GM19025 (cell line): ENCODE data around the gene CREBBP.

Experiments
- ATAC-seq: cut with Tn5 transposase; IDR thresholded peaks from one replicate; pipeline ENCODE4 v1.9.1; 2021; ENCODE audit warnings: mild to moderate bottlenecking, low read depth, moderate library complexity; ENCODE audit not compliant: unreplicated experiment

Gene CREBBP

GRCh38 chr16:3800477-3801270 lies 79.8 kb downstream of the CREBBP start:
- ATAC-seq: no peak

DNA sequence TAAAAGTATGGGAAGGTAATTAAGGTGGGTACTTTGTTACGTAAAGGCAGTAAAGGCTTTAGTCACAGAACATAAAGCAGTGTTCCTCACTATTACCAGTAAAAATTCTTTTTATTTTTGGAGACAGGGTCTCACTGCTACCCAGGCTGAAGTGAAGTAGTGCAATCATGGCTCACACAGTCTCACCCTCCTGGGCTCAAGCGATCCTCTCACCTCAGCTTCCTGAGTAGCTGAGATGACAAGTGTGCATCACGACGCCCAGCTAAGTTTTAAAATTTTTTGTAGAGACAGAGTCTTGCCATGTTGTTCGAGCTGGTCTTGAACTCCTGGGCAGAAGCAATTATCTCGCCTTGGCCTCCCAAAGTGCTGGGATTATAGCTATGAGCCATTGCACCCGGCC lies 80.5 kb downstream of the CREBBP start:
- ATAC-seq: no peak

- ATAC-seq: no peak
Observed at GRCh38 chr16:3799354-3799753, 81.2 kb downstream of the CREBBP start.

GRCh38 chr16:3798838-3799237 lies 81.7 kb downstream of the CREBBP start:
- ATAC-seq: no peak

DNA sequence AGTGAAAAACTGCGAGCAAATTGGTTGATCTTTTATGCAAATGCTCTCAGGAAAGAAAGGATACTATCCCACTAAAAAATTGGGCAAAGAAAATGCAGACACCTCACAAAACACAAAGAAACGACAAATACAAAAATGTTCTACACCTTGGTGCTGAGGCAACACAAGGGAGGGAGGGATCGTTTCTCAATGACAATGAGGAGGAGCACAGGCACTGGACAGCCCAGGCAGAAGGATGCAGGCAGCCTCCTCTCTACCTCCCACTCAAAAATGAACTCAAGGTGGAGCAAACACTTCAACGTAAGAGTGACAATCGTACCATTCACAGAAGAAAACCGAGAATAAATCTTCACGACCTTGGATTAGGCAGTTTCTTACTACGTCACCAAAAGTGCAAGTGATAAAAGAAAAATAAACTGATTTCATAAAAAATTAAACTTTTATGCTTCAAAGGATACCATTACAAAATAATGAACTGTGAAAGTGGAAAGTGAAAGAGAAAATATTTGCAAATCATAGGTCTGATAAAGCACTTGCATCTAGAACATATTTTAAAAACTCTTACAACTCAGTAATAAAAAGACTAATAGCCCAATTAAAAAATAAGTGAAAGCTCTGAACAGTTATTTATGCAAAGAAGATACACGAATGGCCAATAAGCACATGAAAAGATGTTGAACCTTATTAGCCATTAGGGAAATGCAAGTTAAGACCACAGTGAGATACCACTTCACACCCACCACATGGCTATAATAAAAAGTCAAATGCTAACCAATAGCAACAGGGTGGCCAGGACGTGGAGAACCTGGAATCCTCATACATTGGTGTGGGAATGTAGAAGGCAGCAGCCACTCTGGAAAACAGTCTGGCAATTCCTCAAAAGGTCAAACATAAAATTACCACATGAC lies 82.4 kb downstream of the CREBBP start:
- no peak for ATAC-seq

GRCh38 chr16:3797473-3797872 lies 83.0 kb downstream of the CREBBP start:
- no peak for ATAC-seq

DNA sequence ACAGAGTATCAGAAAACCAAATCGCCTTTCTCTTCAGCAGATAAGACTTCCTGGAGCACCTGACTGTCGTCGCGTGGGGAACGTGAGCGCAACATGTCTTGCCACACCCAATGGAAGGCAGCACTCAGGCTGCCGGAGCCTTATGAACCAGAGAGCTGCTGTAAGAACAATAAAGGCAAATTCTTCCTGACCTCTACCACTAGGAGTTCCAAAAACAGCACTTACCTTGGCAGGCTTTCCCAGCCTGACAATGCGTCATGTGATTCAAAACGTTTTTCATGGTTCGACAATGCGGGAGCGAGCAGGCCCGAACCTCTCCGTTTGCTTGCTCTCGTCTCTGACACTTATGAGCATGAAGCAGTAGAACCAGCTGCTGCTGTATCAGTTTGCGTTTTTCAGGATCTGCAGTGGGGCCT lies 87.3 kb downstream of the CREBBP start:
- ATAC-seq: no peak

DNA sequence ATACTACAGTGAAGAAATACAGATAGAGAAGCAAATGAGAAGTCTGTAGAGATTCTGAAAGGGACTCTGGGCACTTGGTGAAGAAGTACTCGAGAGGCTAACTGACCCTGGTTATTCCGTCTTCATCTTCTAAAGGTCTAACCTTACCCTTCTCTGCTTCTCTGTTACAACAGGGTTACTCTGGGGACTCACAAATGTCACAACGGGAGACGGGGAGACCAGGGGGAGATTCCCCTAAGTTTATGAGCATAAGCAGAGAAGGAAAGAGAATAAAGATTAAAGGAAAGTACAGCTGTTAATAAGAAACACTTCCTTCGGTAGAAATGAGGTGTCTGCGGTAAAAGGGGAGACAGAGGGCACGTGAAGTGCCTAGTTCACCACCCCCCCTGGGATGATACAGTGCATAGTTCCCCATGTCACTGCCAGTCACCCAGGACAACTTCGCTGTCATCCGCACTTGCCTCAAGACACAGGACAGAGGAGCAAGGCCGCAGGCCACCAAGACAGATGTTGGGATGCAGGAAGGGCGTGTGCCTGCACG lies 88.0 kb downstream of the CREBBP start:
- ATAC-seq: no peak

GRCh38 chr16:3791701-3792100 lies 88.8 kb downstream of the CREBBP start:
- no peak for ATAC-seq

- ATAC-seq: no peak
Observed at GRCh38 chr16:3789375-3790099, 91.0 kb downstream of the CREBBP start.

DNA sequence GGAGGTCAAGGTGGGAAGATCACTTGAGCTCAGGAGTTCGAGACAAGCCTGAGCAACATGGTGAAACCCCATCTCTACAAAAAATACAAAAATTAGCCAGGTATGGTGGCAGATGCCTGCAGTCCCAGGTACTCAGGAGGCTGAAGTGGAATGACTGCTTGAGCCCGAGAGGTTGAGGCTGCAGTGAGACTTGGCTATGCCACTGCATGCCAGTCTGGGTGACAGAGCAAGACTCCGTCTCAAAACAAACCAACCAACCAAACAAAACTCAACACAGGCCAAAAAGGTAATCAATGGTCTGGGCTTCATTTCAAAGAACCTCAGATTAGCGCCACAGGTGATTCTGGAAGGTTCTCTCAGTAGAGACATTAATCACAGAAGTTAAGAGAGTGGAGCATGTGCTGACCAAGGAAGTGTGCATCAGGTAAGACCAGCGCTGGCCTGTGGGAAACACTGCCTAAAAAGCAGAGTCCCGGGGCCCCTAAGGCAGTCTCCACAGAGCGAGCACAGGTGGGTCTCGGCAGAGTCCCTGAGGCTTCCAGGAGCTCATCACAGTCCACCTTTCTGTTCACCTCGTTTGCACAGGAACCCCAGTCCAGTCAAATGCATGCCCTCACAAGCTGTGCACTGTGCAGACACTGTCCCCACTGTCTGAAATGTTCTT lies 91.7 kb downstream of the CREBBP start:
- no peak for ATAC-seq

DNA sequence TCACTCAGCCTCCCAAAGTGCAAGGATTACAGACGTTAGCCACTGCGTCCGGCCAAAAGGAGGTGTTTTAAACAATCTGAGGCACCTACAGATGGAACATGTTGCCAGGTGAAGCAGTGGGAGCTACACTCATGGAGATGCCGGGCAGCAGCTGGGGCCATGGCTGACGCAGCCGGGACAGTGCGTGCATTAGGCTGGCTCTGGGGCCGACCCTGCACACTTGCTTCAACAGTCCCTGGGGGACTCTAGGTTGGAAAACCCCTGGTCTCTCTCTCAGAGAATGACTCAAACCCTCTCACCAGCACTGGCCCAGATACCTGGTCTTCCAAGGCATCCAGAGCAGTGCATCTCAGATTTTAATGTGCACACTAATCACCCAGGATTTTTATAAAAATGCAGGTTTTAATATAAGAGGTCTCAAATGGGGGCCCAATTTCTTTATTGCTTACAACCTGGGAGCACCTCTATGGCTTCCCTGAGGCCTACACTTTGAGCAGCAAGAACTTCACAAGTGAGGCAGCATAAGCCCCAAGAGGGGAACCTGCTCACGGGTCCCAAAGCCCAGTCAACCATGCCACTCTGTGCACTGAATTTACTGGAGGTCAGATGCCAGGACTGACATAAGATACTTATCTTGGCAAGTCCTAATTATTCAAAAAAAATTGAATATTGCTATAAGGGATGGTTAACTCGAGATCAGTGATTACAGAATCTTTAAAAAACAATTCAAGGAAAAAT lies 92.4 kb downstream of the CREBBP start:
- peak; percentile 88 for ATAC-seq

- no peak for ATAC-seq
Observed at GRCh38 chr16:3785413-3785812, 95.1 kb downstream of the CREBBP start.

- no peak for ATAC-seq
Observed at GRCh38 chr16:3783516-3783915, 97.0 kb downstream of the CREBBP start.

DNA sequence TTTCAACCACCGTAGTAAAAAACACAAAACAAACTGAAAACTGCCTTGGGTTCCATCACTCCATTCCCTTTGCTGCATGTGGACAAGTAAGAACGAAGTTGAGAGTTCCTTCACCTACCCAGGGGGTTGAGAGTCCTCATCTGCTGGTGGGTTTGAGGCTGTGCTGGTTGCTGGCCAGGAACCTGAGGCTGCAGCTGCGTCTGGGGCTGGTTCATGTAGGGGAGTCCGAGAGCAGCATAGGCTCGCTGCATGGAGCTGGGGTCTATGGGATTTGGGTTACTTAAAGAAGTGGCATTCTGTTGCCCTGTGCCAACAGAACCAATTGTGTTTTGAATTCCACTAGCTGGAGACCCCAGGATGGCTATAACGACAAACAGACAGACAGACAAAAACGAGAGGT lies 97.9 kb downstream of the CREBBP start:
- ATAC-seq: no peak

DNA sequence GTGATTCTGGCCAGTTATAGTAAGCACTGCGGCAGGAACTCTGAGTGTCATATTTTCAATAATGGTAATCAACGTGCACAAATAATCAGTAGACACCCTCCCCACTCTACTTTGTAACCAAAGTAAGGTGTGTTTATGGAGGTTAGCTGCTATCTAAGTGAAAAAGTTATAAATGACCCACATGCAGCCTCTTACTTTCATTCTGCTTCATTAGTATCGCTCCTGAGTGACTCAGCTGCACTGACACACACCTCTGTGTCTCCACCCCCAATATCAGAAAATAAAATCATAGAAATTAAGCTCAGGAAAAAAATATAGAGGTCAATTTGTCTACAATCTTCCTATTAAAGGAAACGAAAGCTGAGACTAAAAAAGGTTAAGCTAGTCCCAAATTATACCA lies 99.1 kb downstream of the CREBBP start:
- no peak for ATAC-seq

GRCh38 chr16:3780570-3780969 lies 99.9 kb downstream of the CREBBP start:
- no peak for ATAC-seq

- ATAC-seq: no peak
Observed at GRCh38 chr16:3776316-3776715, 104.2 kb downstream of the CREBBP start.

DNA sequence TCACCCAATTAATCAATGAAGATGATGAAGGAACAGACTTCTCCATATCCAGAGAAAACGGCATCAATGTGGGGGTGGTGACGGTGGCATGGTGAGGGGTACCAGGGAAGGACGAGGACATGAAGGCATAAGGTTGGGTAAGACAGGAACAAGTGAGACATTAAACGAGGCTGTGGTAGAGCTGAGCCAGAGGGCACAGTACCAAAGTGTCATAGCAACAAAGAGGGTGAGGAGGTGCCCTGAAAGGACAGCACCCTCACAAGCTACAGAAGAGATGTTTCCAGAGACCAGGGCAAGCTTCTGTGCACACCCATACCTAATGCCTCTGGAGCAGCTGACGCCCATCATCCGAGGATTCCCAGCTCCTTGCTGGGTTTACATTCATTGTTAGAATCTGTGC lies 105.7 kb downstream of the CREBBP start:
- ATAC-seq: no peak
